Left ventricle myocardium inferior (tissue), 1 donor: Measurements from ENCODE around the gene DHH. TPM values are rescaled to one million over a fixed set of nuclear protein-coding genes. Genes with fewer than 3 reads are reported as not detected.

ENCODE experiments used
- DNase-seq: peaks from one replicate; pipeline ENCODE4 v3.0.0-alpha.2; 2020
- H3K27ac ChIP-seq: fragments of 200-600 bp; replicated peaks from 2 replicates; pipeline ENCODE4 v1.8.0; 2021
- H3K27me3 ChIP-seq: fragments of 200-600 bp; 2 replicates; pipeline ENCODE4 v1.8.0; 2021; ENCODE audit warnings: low read depth
- H3K36me3 ChIP-seq: fragments of 200-600 bp; 2 replicates; pipeline ENCODE4 v1.8.0; 2021
- H3K4me1 ChIP-seq: fragments of 200-600 bp; 2 replicates; pipeline ENCODE4 v1.8.0; 2021
- H3K4me3 ChIP-seq: fragments of 200-600 bp; 2 replicates; pipeline ENCODE4 v1.8.0; 2021; ENCODE audit warnings: mild to moderate bottlenecking, moderate library complexity
- H3K9me3 ChIP-seq: fragments of 200-600 bp; replicated peaks from 2 replicates; pipeline ENCODE4 v1.8.0; 2021
- intact Hi-C: fragments of 100-400 bp; cut with micrococcal nuclease; formaldehyde crosslinking; loops from one replicate; pipeline ENCODE4 v1.11.0; 2022
- total RNA-seq: library from RNA; stranded (reverse); fragmentation: NEBNext Ultra II Directional; extraction: Animal tissue kit (Norgen Biotek cat#: 25700); gene quantifications from one replicate; pipeline ENCODE4 v1.2.1, GENCODE V29; 2021
- TF ChIP-seq, protein P1 (sequence below): fragments of 200-600 bp; IDR thresholded peaks from 2 replicates; pipeline ENCODE4 v1.8.0; 2021; ENCODE audit warnings: antibody characterized with exemption, mild to moderate bottlenecking, borderline replicate concordance
- donor health status: DM: no; HTN: yes; CAD: no; lungs with severe emphysema.

Gene DHH
- total RNA-seq, 1 donor from 2014 or later: 0.41 TPM

- Histone ChIP-seq H3K4me1 (peaks cover 3% of the 10 kb centered on the region), H3K27ac (no peak overlapping the region), H3K27me3 (no peaks in the 10 kb centered on the region), H3K4me3 (no peak overlapping the region), H3K36me3 (peaks cover 100% of the 10 kb centered on the region), H3K9me3 (no peaks in the 10 kb centered on the region)
- TF ChIP-seq, protein P1, sequence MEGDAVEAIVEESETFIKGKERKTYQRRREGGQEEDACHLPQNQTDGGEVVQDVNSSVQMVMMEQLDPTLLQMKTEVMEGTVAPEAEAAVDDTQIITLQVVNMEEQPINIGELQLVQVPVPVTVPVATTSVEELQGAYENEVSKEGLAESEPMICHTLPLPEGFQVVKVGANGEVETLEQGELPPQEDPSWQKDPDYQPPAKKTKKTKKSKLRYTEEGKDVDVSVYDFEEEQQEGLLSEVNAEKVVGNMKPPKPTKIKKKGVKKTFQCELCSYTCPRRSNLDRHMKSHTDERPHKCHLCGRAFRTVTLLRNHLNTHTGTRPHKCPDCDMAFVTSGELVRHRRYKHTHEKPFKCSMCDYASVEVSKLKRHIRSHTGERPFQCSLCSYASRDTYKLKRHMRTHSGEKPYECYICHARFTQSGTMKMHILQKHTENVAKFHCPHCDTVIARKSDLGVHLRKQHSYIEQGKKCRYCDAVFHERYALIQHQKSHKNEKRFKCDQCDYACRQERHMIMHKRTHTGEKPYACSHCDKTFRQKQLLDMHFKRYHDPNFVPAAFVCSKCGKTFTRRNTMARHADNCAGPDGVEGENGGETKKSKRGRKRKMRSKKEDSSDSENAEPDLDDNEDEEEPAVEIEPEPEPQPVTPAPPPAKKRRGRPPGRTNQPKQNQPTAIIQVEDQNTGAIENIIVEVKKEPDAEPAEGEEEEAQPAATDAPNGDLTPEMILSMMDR: no peak
- intact Hi-C loops: no loop called here
- DNase-seq: no peak
Measured at GRCh38 chr12:49049566-49050224, 44.9 kb downstream of the DHH start.

DNA sequence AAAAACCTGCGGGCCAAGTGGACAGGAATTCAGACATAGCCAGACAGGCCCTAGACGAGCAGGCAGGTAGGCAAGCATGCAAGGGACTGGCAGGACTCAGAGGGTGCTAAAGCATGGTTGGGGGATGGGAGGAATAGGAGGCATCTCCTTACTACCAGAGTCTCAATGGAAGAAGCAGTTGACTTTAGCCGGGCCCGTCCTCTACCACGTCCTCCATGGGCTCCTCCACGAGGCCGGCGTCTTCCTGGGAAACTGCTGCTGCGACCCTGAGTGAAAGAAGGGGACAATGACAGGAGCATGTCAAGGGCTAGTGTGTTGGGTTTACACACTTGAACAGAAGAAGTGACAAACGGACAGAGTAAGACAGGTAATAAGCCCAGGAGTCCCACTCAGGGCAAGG is 45.6 kb downstream of the DHH start:
- DNase-seq: no peak
- H3K4me1 ChIP-seq: no peaks in the 10 kb centered on the region
- no peak overlapping the region for H3K4me3 ChIP-seq
- no peaks in the 10 kb centered on the region for H3K27me3 ChIP-seq
- intact Hi-C loops: no loop called here
- no peaks in the 10 kb centered on the region for H3K9me3 ChIP-seq
- peaks cover 100% of the 10 kb centered on the region for H3K36me3 ChIP-seq
- no peak overlapping the region for H3K27ac ChIP-seq
- TF ChIP-seq, protein P1: no peak

GRCh38 chr12:49046129-49046895 is 48.3 kb downstream of the DHH start:
- DNase-seq: no peak
- intact Hi-C loops: no loop called here
- H3K27me3 ChIP-seq: no peaks in the 10 kb centered on the region

DNA sequence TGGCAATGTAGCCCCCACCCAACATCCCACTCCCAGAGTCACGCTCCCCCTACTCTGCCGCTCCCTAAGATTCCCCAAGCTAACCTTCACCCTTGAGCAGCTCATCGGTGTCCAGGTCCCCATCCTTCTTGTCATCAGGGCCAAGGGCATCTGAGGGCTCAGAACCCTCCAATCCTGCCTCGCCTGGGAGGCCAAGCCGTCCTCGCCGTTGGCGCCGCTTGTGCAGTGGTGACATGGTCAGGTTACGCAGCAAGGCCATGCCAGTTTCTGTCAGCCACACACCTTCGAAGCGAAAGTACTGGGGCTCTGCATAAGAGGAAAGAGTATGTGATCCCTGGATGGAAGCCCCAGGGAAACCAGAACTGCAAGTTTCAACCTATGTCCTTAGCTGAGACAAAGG is 49.9 kb downstream of the DHH start:
- no peak overlapping the region for H3K27ac ChIP-seq
- TF ChIP-seq, protein P1: no peak
- no peaks in the 10 kb centered on the region for H3K9me3 ChIP-seq
- no peak for DNase-seq
- no peak overlapping the region for H3K4me3 ChIP-seq
- H3K4me1 ChIP-seq: no peaks in the 10 kb centered on the region
- intact Hi-C loops: no loop called here
- no peaks in the 10 kb centered on the region for H3K27me3 ChIP-seq
- peaks cover 100% of the 10 kb centered on the region for H3K36me3 ChIP-seq

More at GRCh38 chr12:49046129-49046895, 48.3 kb downstream of the DHH start:
- H3K36me3 ChIP-seq: peaks cover 100% of the 10 kb centered on the region
- no peak overlapping the region for H3K27ac ChIP-seq
- H3K9me3 ChIP-seq: no peaks in the 10 kb centered on the region
- H3K4me1 ChIP-seq: no peaks in the 10 kb centered on the region
- no peak overlapping the region for H3K4me3 ChIP-seq
- TF ChIP-seq, protein P1: no peak

- DNase-seq: peak; percentile 50
- intact Hi-C loops: no loop called here
Measured at GRCh38 chr12:49043856-49044258, 50.7 kb downstream of the DHH start.

More at GRCh38 chr12:49043856-49044258, 50.7 kb downstream of the DHH start:
- Histone ChIP-seq H3K27ac (no peak overlapping the region), H3K9me3 (no peaks in the 10 kb centered on the region), H3K27me3 (no peaks in the 10 kb centered on the region), H3K36me3 (peaks cover 100% of the 10 kb centered on the region), H3K4me1 (no peaks in the 10 kb centered on the region), H3K4me3 (no peak overlapping the region)
- TF ChIP-seq, protein P1: peak; percentile 72
